GM15510 (cell line): ENCODE measurements around the gene KCTD17.

Experiments
- POLR2A ChIP-seq: IDR thresholded peaks from 3 replicates; pipeline ENCODE4 v1.6.1; 2011; ENCODE audit warnings: borderline replicate concordance; ENCODE audit not compliant: insufficient read length; ENCODE audit errors: extremely low read depth

Gene KCTD17

DNA sequence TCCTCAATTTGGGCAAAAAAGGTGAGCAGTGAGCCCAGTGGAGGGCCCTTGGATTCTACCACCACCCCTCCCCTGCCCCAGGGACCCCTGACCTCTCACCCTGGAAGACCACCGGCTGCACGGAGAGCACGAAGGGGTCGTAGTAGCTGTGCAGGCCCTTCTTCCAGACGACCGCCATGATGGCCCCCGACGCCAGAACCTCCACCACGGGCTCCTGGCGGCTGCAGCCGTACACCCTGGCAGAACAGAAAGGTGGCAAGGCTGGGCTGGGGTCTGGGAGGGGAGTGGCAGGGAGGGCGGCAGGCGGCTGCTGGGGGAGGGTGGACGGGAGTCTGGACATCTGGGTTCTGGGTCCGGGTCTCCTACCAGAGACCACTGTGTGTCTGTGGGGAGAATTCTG lies 34.6 kb downstream of the KCTD17 start:
- no peak for TF ChIP-seq POLR2A

DNA sequence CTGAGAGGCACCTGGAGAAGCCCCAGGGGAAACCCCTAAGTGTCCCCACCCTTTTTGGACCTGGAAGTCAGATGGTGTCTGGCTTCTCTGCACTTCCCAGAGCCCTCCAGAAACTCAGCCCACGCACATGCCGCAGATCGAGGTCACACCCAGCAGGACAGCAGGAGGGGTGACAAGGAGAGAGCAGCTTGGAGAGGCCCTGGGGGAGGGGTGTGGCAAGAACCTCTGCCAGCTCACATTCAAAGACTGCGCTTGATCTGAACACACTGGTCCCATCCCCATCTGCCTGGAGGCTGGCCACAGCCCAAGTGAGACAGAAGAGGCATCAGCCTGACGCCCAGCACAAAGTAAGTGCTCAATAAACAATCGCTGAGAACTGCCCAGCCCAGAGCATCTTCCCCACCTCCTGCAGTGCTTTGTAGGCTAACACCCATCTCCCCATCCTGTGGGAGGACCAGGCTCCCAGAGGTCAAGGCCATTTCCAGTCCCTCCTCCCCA lies 36.6 kb downstream of the KCTD17 start:
- TF ChIP-seq POLR2A: no peak

DNA sequence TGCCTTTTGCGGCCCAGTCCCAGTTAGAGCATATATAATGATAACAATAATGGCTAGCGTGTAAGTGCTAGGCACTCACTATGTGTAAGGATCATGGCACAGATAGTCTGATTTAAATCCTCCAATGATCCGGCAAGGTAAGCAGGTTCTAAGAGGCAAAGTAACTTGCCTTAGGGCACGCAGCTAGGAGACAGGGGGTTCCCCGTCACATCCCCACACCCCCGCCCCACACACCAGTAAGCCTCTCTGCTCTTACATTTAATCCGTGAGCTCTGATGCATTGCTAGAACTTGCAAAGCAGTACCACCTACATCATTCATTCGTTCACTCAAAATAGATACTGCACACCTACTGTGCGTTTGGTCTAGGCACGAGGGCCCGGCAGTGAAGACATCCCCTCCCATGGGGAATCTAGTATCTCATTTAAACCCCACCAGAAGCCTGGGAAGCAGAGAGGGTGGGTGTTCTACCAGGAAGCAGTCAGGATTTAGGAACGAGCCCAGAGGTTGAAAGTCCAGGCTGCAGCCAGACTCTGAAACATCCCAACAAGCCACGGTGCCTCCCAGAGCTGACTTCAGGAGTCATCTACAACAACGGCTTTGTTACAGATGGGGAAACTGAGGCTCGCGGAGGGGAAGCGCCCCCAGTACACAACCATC lies 37.3 kb downstream of the KCTD17 start:
- no peak for TF ChIP-seq POLR2A

DNA sequence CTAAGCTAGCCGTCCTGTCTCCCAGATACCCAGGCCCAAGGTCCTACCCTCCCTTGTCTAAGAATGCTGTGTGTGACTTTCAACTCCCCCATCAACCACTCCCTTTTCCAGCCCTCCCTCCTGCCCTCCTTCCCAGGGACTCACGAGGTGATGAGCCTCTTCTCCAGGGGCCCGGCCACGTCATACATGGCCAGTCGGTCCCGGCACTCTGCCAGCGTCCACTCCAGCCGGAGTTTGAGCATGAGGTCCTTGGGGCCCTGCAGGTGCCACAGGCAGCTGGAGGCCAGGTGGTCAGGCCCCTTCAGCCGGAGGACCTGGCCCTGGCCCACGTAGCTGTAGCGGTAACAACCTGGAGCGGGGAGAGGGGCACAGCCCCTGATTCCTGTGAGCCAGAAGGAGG lies 37.9 kb downstream of the KCTD17 start:
- TF ChIP-seq POLR2A: no peak

DNA sequence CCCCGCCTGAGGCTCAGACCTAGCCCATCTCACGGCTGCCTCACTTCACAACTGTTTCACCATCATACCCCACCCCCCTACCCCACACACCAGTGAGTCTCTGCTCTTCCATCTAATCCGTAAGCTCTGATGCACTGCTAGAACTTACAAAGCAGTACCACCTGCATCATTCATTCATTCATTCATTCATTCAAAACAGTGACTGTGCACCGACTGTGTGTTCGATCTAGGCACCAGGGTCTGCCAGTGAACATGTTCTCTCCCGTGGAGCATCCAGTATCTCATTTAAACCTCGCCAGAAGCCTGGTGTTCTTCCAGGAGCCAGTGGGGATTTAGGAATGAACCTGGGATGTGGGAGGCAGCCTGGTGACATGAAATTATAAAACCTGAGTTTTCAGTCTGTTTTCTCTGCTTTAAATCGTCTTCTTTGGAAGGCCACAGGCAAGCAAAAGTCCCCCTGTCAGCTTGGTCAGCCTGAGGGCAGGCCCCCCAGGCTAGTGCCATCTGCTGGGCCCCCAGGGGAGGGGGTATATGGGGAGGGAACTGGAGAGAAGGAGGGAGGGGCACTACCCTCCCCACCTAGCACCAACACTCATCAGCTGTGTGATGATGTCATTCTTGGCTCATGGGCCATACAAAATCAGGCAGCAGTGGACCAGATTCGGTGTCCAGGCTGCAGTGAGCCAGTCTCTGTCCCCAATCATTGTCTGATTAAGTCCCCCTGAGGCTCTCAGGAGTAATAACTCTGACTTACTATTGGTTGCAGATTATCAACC lies 39.6 kb downstream of the KCTD17 start:
- TF ChIP-seq POLR2A: no peak

DNA sequence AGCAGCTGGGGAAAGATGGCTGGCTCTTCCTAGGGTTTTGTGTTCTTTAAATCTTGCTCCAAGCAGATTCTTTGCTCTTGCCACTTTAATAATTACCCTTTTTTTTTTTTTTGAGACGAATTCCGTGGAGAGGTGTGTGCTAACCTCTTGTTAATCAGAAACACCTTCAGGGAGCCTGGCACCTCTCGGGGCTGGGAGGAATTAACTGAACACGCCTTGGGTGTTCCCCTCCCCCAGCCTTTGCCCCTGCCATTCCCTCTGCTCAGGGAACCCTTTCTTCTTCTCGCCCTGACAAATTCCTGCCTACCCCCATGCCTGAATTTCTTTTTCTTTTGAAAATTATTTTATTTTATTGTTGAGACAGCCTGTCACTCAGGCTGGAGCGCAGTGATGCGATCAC lies 40.5 kb downstream of the KCTD17 start:
- TF ChIP-seq POLR2A: no peak

DNA sequence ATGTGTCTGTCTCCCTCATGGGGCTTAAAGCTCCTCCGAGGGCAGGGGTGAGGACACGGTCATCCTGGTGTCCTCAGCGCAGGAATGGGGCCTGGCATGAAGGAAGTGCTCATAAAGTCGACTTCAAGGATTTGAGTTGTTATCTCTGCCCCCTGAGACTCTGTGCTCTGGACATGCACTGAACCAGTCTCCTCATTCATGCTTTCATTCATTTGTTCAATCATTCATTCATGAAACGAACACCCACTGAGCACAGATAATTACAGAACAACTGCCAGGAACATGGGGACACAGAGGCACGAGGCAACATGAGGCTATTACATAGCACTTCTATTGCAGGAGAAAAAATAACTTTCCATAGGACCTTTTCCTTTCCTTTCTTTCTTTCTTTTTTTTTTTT lies 41.5 kb downstream of the KCTD17 start:
- no peak for TF ChIP-seq POLR2A

DNA sequence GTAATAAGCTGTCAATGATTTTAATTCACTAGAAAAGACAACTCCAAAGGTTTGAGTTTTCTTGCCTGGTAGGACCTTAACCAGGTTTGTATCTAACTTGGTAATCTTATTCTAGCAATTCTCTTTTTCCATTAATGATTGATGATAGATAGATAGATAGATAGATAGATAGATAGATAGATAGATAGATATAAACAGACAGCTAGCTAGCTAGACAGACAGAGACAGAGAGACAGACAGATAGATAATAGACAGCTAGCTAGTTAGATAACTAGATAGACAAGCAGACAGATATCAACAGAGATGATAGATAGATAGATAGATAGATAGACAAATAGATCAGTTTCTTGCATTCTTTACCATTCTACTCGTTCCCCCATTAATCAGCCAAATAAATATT lies 42.7 kb downstream of the KCTD17 start:
- TF ChIP-seq POLR2A: no peak

DNA sequence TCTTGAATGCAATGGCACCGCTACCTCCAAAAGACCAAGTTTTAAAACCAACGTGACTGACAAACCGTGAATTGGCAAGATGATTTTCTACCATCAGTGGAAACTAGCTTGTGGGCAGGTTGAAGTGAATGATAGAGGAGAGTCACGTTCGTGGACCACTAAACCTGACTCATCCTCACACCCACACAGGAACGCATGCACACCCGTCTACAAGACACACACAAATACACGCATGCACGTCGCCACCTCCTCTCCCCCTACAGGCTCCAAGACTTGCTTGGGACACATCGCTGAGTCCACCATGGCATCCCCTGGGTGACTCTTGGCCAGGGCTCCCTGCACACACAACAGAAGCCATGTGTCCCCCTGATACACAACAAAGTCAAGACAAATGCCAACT lies 43.6 kb downstream of the KCTD17 start:
- no peak for TF ChIP-seq POLR2A

DNA sequence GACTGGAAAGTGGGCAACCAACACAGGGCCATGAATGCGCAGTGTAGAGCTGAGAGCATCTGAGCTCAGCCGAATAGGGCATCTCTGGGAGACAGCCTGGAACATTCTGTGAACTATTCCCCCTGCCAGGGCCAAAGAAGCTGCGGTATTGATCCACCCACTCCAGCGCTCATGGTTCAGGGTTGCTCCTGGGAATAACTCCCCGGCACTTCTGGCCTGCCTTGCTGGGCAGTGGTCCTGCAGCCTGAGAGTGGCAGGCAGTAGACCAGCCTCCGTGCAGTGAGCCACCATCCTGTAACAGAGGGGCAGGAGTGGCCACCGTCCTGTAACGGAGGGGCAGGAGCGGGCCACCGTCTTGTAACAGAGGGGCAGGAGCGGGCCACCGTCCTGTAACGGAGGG lies 45.8 kb downstream of the KCTD17 start:
- no peak for TF ChIP-seq POLR2A

DNA sequence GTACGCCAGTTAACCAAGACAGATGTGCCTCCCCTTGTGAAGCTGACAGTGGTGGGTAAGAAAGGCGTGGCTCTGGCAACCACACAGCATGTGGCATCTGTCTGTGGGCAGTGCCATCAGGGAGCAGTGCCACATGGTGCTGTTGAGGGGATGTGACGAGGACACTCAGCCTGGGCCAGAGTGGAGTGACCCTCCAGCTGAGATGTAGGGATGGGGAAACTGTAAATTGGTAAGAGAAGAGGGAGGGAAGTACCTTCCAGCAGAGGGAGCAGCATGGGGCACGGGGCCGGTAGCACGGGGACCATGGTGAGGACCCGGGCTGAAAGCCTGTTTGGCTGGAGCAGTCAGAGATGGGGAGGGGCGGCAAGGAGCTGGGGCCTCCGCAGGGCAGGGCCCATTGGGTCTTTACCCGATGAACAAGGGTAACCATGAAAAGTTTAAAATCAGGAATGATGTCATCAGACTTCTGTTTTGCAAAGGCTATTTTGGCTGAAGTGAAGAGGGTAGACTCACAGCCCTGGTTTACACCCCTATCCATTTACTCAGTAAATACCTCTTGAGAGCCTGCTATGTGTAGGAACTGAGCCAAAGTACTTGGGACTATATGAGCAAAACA lies 47.5 kb downstream of the KCTD17 start:
- TF ChIP-seq POLR2A: no peak

DNA sequence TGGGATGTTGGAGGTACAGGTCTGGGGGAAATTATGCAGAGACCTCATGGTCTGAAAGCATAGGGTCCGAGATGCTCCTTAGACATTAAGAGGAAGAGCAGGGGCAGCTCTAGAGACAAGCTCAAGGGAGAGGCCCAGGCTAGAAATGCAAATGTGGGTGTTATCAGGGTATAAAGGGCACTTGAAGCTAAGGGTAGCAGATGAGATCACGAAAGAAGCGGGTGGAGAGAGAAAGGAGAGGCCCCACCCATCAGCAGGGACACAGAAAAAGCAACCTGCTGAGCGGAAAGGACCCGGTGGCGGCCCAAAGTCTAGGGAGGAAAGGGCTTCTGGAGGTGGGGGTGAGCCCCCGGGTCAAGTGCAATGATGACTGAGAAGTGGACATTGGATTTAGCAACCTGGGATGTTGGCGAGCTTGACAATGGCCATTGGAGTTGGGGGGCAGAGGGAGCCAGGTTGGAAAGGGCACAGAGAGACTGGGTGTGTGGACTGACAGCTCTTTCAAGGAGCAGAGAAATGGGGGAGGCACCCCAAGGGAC lies 49.1 kb downstream of the KCTD17 start:
- no peak for TF ChIP-seq POLR2A

DNA sequence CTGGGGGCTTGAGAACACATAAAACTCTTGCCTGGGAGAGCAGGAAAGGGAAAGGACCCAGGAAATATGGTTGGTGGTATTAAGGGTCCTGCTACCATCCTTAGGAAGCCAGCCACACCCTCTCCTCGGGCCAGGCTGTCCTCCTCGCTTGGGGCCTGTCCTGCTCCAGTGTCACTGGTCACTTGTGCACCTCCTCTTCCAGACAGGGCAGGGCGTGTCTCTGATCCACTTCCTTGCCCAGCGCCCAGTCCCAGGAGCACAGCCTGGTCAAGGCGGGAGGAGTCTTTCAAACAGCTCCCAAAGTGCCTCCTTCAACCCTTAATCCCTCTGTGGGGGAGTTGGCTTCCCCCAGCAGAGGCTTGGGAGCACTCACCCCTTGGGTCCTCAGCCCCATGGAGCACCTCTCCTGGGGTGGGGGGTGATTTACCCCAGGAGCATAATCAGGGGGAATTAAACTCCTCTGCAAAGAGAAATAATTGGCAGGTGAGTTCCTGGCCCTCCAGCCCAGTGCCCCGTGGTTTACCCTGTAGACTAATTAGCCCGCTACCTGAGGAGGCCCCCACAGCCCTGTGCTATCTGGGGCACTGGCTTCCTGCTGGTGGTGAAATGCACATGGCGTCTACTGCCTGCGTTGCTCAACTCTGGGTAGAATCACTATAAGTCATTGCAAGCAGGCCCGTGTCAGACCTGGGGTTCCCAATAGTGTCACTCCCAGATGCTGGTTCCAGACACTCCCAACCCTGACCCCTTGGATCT lies 49.9 kb downstream of the KCTD17 start:
- no peak for TF ChIP-seq POLR2A

DNA sequence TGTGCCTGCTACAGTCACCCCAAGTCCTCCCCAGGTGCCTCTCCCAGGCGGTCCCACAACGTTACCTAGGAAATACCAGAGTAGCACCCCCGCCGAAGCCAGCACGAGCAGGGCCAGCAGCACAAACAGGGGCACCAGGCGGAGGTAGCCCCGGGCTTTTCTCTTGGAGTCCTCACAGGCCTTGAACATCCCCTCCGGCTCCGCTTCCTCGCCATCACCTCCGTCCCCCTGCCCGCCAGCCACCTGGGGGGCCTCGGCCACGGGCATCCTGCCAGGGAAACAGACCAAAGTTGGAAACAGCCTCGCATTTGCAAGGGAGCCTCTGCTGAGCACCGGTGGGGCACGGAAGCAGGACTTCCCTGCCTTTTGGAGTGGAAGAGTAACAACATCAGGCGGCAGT lies 51.6 kb downstream of the KCTD17 start:
- TF ChIP-seq POLR2A: no peak
